NCI-H2196 treated with DMSO at 0.1 percent for 48 hours (cell line): ENCODE results near the gene MNAT1.

Experiments
- DNase-seq: peaks from one replicate; lab custom pipeline; 2025; ENCODE audit not compliant: unreplicated experiment; lab: John Stamatoyannopoulos, UW

The MNAT1 gene

GRCh38 chr14:60958146-60958545 lies 223.6 kb downstream of the MNAT1 start:
- no peak for DNase-seq

- DNase-seq, result no peak
These were observed 229.2 kb downstream of the MNAT1 start for GRCh38 chr14:60963761-60964160.

- no peak for DNase-seq
These were observed 230.3 kb downstream of the MNAT1 start for GRCh38 chr14:60964904-60965303.

- no peak for DNase-seq
These were observed 230.8 kb downstream of the MNAT1 start for GRCh38 chr14:60965402-60965801.

- DNase-seq, result no peak
These were observed 233.5 kb downstream of the MNAT1 start for GRCh38 chr14:60968099-60968498.

- no peak for DNase-seq
These were observed 234.1 kb downstream of the MNAT1 start for GRCh38 chr14:60968671-60969070.

GRCh38 chr14:60970146-60970545 lies 235.6 kb downstream of the MNAT1 start:
- no peak for DNase-seq

- DNase-seq, result no peak
These were observed 236.7 kb downstream of the MNAT1 start for GRCh38 chr14:60971271-60971670.

GRCh38 chr14:60972295-60972694 lies 237.7 kb downstream of the MNAT1 start:
- DNase-seq, result no peak

GRCh38 chr14:60973070-60973469 lies 238.5 kb downstream of the MNAT1 start:
- no peak for DNase-seq

- no peak for DNase-seq
These were observed 239.6 kb downstream of the MNAT1 start for GRCh38 chr14:60974090-60974651.

- DNase-seq, result no peak
These were observed 241.0 kb downstream of the MNAT1 start for GRCh38 chr14:60975551-60975950.

GRCh38 chr14:60977847-60978246 lies 243.3 kb downstream of the MNAT1 start:
- no peak for DNase-seq

GRCh38 chr14:60980811-60981632 lies 246.5 kb downstream of the MNAT1 start, which contains the start of the genes SLC38A6 and TRMT5:
SLC38A6 (plus strand) TSS chr14:60981245; CDS start chr14:60981278, 33 bp downstream.
TRMT5 (minus strand) TSS chr14:60981079; CDS start chr14:60980973, 106 bp downstream.
- peak; percentile 87 for DNase-seq

- no peak for DNase-seq
These were observed 247.3 kb downstream of the MNAT1 start for GRCh38 chr14:60981633-60982455.

- DNase-seq, result no peak
These were observed 249.6 kb downstream of the MNAT1 start for GRCh38 chr14:60984196-60984595.

- DNase-seq, result no peak
These were observed 251.9 kb downstream of the MNAT1 start for GRCh38 chr14:60986500-60986899.

- DNase-seq, result no peak
These were observed 255.0 kb downstream of the MNAT1 start for GRCh38 chr14:60989599-60989998.

GRCh38 chr14:60998617-60999016 lies 264.1 kb downstream of the MNAT1 start:
- no peak for DNase-seq

GRCh38 chr14:60999536-60999935 lies 265.0 kb downstream of the MNAT1 start:
- no peak for DNase-seq

GRCh38 chr14:61003571-61003970 lies 269.0 kb downstream of the MNAT1 start:
- DNase-seq, result no peak

GRCh38 chr14:61019537-61019936 lies 285.0 kb downstream of the MNAT1 start:
- DNase-seq, result no peak
